ENCODE results near the gene MRPL38.

The MRPL38 gene

DNA sequence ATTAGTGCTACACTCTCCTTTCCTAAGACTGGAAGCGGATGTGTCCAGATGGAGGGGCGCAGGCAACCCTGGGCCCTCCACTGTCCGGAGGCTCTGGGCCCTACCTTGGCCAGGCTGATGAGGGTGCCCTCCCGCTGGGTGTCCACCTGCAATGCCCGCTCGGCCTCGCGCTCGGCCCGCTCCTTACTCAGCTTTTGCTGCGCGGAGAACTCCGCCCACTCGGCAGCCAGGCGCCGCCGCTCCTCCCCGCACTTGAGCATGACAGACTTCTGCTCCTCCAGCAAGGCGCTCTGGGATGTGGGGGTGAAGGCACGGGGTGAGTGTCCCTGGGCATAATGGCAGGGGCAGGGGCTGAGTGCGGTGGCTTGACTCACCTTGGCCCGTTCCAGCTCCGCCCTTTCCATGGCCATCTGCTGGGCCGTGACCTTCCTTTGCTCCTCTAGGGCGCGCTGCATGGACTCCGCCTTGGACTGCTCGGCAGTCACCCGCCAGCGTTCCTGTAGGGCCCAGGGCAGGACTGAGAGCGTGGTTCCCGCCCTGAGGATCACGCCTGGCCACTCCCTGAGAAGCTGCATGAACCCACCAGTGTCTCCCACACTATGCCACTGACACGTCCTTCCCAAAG is 10.1 kb upstream of the MRPL38 start:
- TF ChIP-seq, protein P1, sequence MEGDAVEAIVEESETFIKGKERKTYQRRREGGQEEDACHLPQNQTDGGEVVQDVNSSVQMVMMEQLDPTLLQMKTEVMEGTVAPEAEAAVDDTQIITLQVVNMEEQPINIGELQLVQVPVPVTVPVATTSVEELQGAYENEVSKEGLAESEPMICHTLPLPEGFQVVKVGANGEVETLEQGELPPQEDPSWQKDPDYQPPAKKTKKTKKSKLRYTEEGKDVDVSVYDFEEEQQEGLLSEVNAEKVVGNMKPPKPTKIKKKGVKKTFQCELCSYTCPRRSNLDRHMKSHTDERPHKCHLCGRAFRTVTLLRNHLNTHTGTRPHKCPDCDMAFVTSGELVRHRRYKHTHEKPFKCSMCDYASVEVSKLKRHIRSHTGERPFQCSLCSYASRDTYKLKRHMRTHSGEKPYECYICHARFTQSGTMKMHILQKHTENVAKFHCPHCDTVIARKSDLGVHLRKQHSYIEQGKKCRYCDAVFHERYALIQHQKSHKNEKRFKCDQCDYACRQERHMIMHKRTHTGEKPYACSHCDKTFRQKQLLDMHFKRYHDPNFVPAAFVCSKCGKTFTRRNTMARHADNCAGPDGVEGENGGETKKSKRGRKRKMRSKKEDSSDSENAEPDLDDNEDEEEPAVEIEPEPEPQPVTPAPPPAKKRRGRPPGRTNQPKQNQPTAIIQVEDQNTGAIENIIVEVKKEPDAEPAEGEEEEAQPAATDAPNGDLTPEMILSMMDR (IDR thresholded peaks at IDR 0.05; ENCODE audit: low read depth, low read length, missing control alignments) = no peak
- DNase-seq (ENCODE audit: low read depth) = no peak
- H3K4me3 ChIP-seq (ENCODE audit: low read depth, low read length) = no peak overlapping the region

DNA sequence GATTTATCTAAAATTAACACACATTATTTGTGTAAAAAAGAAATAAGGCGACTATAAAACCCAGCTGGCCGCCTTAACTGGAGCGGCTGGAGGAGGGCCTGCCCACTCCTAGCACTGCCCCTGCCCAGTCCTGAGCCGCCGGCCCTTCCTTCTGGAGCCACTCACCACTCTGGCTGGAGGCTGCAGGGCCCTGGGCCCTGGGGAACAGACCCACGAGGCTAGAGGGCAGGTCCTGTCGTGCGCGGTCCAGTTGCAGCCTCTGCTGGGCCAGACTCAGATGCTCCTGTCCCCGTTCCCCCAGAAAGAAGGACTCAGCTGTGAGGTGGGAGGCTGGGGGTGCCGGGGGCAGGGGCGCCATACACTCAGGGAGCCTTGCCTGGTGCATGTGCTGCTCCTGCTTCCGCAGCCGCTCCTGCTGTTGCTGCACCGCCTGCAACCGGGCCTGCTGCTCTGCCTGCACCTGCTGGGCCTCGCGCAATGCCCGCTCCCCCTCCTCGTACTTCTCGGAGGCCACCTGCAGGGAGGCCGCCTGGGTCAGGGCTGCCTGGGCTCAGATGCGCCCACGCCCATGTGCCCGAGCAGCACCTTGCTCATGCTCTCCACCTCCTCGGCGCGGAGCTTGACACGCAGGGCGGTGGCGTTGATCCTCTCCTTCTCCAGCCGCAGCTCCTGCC is 9.0 kb upstream of the MRPL38 start:
- H3K4me3 ChIP-seq (ENCODE audit: low read depth, low read length) = no peak overlapping the region
- DNase-seq (ENCODE audit: low read depth) = no peak
- TF ChIP-seq, protein P1 (IDR thresholded peaks at IDR 0.05; ENCODE audit: low read depth, low read length, missing control alignments) = no peak

DNA sequence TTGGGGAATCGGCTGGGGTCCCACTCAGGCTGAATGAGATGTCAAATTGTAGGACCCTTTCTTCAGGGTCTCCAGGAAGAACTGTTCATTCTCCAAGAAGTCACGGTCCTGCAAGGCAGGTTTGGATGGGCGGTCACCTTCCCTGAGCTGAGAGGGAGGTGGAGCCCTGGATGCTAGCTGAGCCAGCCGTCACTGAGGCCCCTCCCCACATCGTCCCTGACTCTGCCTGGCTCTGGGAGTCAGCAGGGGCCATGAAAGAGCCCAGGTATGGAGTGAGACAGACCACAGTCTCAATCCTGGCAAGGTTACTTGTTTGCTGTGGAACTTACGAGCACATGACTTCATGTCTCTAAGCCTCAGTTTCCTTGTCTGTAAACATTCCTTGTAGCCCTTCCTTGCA is 6.0 kb upstream of the MRPL38 start:
- no peak overlapping the region for H3K4me3 ChIP-seq (ENCODE audit: low read depth, low read length)
- TF ChIP-seq, protein P1 (IDR thresholded peaks at IDR 0.05; ENCODE audit: low read depth, low read length, missing control alignments) = no peak
- DNase-seq (ENCODE audit: low read depth) = no peak

DNA sequence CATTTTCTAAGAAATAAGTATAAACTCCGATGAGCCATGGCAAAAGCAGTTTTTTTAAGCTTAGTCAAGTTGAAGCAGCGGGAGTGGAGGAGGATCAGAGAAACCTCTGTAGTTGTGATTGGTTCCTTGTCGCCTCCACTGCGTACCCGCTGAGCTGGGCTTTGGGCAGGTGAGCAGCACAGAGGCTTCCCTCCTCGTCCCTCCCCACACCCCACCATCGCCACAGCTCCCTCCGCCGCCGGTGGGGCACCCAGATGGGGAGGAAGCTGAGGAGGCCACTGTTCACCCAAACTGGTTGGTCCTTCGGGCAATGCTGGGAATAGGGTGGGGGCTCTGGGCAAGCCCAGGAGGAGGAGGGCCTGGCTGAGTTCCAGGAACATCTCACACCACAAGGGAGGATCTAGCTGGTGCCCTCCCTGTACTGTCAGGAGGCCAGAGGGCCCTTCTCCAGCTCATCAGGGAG is 5.2 kb upstream of the MRPL38 start:
- TF ChIP-seq, protein P1 (IDR thresholded peaks at IDR 0.05; ENCODE audit: low read depth, low read length, missing control alignments) = no peak
- no peak for DNase-seq (ENCODE audit: low read depth)
- no peak overlapping the region for H3K4me3 ChIP-seq (ENCODE audit: low read depth, low read length)

DNA sequence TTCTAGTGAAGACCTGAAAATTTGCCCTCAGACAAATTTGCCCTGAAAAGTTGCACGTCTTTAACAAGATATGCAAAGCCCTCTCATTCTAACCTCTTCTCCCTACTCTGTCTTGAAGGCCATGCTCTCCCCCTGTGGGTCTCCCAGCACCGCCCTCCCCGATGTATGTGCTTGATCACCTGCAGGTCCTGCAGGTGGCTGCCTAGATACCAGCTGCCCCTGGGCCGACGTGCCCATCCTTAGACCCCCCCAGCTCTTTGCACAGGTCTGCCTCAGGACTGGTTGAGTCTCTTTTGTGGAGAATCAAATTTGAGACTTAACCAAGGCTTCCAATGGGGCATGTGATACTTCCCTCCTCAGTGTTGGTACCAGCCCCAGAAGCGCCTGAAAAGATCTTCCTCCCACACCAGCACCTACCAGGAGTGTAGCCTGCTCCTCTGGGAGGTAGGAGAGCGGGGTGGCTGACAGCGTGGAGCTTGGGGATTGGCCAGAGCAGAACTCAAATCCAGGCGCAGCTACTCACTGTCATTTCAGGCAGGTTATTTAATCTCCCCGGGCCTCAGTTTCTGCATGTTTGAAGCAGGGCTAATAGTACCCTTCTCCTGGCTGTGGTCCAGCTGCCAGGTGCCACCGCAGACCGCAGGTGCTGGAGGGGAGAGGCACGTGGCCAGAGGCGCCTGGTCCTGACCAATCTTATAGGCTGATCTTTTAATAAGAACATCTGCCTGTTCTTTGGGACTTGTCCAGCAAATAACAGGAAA is 4.5 kb upstream of the MRPL38 start:
- DNase-seq (ENCODE audit: low read depth) = no peak
- no peak overlapping the region for H3K4me3 ChIP-seq (ENCODE audit: low read depth, low read length)
- TF ChIP-seq, protein P1 (IDR thresholded peaks at IDR 0.05; ENCODE audit: low read depth, low read length, missing control alignments) = no peak

DNA sequence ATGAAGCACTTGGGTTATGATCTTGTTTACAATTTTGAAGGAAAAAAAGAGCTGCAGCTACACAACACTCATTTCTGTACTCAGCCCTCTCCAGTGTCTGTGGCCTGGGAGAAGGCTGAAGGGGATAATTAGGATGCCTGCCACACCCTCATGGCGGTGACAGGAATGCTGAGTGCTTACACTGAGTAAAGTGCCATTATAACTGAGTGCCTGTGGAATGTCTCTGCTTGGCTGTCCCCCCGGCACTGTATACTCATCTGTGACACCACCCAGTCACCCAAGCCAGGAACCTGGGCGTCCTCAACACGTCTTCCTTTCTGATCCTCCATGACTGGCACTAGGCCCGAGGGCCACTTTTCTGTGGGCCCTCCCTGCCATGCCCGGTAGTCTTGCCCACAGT is 3.5 kb upstream of the MRPL38 start:
- no peak for DNase-seq (ENCODE audit: low read depth)
- TF ChIP-seq, protein P1 (IDR thresholded peaks at IDR 0.05; ENCODE audit: low read depth, low read length, missing control alignments) = no peak
- H3K4me3 ChIP-seq (ENCODE audit: low read depth, low read length) = no peak overlapping the region

Data from GM12864 (cell line).